NCI-H1105 (cell line): Measurements from ENCODE around the gene PHKG2.

ENCODE experiments used
- DNase-seq: peaks from one replicate; lab custom pipeline; 2025; lab: John Stamatoyannopoulos, UW

Gene PHKG2

DNA sequence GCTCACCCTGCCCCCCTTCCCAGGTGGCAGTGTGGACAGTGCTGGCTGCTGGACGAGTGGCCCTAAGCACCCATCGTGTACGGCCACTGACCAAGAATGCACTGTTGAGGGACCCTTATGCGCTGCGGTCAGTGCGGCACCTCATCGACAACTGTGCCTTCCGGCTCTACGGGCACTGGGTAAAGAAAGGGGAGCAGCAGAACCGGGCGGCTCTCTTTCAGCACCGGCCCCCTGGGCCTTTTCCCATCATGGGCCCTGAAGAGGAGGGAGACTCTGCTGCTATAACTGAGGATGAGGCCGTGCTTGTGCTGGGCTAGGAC, 8.5 kb downstream of the PHKG2 start:
- DNase-seq, result no peak

DNA sequence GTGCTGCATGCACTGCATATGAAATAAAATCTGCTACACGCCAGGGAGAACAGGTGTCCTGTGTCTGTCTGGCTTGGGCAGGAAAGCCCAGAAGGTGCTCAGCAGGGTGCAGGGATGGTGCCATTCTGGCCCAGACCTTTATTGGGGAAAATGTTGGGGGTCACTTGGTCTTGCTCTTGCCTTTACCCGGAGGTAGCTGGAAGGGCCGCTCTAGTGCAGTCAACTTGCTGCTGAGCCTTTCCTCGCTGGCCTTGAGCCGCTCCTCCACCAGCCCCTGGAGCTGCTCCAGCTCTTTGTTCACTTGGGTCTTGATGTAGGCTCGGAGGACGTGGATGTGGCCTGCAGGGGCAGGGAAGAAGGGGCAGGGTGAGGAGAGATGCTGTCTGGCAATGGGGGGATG, 9.1 kb downstream of the PHKG2 start:
- DNase-seq, result no peak

GRCh38 chr16:30758988-30759491, 10.8 kb downstream of the PHKG2 start:
- no peak for DNase-seq

DNA sequence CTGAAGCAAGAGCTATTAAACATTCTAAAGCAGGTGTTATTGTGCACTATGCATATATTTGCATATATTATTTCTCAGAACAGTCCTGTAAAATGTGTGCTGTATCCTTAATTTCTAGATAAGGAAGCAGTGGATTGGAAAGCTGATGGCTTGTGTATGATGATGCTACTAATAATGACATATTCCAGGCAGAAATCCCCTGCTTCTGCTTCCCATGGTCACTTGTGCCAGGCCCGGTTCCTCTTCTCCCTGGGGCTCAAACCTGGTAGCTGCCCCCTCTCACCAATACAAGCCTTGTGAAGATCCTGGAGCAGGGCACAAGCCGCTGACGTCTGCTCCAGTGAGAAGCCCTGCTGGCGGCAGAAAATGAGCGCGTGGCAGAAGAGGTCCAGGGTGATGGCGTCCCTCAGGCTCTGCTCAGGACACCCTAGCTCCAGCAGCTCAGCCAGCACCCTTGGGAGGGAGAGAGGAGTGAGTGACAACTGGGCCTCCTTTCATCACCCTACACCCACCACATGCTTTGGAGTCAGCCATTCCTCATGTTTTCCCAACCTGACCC, 11.9 kb downstream of the PHKG2 start:
- DNase-seq, result no peak

DNA sequence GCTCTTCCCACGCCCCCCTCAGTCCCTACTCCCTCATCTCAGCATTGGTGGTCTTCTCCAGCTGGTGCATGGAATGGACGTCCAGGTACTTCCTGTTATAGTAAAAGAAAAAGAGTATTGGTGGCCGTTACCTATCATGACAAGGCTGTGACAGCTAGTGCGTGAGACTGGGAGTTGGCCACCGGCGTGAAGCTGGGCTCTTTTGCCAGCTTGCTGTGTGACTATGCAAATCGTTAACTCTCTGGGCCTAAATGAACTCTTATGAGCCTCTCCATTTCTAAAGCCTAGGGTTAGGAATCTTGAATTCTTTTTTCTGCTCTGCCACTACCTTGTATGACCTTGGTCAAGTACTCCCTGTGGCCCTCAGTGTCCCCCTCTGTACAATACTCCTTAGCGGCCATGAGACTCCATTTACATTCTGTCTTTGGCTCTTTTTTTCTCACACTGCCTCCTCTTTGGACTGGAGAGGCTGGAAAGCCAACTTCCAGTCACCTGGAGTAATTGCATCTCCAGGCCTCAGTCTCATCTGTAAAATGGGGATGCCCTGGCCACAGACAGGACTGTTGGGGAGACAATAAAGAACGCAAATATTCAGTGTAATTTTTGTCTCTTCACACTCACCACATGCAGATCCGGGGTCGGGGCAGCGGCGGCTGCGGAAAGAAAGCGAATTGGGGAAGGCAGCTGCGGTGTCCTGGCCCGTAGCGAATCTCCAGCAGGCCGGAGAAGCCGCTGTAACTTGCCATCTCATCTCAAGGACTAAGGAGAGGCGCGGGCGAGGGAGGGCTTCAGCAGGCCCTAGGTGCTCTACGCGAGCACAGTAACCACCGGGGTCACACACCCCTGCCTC, 12.6 kb downstream of the PHKG2 start:
- DNase-seq, result no peak

GRCh38 chr16:30761427-30761927, 13.3 kb downstream of the PHKG2 start:
- DNase-seq, result peak; percentile 15

GRCh38 chr16:30761928-30762902, 14.0 kb downstream of the PHKG2 start, which contains the start of the genes CFAP119 and RNF40:
TSS of gene CFAP119 (minus strand) at chr16:30762062. CDS start at chr16:30761748, 314 bp downstream.
TSS of gene RNF40 (plus strand) at chr16:30762322. CDS start at chr16:30762546, 224 bp downstream.
- peak; percentile 97 for DNase-seq

- DNase-seq, result no peak
Observed at GRCh38 chr16:30762991-30763725, 14.9 kb downstream of the PHKG2 start.

- no peak for DNase-seq
Observed at GRCh38 chr16:30764086-30764485, 15.9 kb downstream of the PHKG2 start.

DNA sequence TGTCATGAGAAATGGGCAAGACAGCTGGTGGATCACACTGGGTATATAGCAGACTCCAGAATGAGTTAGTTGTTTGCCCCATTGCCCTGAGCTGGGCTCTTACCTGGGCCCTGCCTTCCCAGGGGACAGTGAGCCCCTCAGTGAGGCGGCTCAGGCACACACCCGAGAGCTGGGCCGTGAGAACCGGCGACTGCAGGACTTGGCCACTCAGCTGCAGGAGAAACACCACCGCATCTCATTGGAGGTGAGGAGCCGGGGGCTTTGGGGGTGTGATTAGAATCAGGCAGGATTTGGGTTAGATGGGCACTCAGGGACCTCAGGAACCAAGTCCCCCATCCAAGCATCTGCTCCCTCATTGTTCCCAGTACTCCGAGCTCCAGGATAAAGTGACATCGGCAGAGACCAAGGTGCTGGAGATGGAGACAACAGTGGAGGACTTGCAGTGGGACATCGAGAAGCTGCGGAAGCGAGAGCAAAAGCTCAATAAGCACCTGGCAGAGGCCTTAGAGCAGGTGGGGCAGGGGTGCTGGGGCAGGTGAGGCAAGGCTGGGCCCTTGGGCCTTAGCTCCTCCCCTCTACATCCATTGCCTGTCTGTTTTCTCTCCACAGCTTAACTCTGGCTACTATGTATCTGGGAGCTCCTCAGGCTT, 16.7 kb downstream of the PHKG2 start:
- no peak for DNase-seq

DNA sequence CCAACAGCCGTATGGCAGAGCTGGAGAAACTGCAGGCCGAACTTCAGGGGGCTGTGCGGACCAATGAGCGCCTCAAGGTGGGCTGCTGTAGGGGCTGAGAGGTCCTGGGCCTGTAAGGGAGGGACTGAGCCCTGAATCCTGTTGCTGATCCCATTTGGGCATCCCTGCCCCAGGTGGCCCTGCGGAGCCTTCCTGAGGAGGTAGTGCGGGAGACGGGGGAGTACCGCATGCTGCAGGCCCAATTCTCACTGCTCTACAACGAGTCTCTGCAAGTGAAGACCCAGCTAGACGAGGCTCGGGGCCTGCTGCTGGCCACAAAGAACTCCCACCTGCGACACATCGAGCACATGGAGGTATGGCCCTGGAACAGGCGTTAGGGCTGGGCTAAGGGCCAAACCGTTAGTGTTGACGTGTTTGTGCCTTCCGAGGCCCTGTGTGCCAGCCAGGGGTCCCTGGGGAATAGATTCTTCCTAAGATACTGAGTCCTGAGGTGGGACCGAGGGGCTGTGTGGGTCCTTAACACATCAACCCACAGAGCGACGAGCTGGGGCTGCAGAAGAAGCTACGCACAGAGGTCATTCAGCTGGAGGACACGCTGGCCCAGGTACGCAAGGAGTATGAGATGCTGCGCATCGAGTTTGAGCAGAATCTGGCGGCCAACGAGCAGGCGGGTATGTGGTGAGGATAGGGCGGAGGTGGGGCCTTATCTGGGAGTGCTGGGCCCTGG, 18.1 kb downstream of the PHKG2 start:
- DNase-seq, result no peak

GRCh38 chr16:30766933-30767284, 18.7 kb downstream of the PHKG2 start:
- no peak for DNase-seq

- no peak for DNase-seq
Observed at GRCh38 chr16:30767767-30768465, 19.7 kb downstream of the PHKG2 start.

- DNase-seq, result no peak
Observed at GRCh38 chr16:30768583-30769181, 20.5 kb downstream of the PHKG2 start.

DNA sequence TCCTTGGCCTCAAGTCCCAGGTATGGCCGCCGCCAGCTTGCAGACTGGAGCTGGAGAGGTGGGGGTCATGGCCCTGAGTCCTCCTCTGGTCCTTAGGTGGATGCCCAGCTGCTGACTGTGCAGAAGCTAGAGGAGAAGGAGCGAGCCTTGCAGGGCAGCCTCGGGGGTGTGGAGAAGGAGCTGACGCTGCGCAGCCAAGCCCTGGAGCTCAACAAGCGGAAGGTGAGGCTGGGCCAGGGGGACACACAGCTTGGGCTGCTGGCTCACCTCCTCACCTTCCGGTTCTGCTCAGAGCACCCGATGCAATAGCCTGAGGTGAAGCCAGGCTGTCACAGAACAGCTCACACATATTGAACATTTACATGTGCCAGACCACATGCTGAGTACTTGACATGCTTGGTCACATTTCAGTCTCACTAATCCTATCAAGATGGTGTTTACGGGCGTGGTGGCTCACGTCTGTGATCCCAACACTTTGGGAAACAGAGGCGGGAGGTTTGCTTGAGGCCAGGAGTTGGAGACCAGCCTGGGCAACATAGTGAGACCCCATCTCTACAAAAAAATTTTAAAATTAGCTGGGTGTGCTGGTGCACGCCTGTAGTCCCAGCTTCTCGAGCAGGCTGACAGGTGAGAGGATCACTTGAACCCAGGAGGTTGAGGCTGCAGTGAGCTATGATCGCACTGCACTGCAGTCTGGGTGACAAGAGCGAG, 21.3 kb downstream of the PHKG2 start:
- DNase-seq, result no peak

GRCh38 chr16:30771726-30772125, 23.5 kb downstream of the PHKG2 start:
- no peak for DNase-seq

- no peak for DNase-seq
Observed at GRCh38 chr16:30773826-30774225, 25.6 kb downstream of the PHKG2 start.

DNA sequence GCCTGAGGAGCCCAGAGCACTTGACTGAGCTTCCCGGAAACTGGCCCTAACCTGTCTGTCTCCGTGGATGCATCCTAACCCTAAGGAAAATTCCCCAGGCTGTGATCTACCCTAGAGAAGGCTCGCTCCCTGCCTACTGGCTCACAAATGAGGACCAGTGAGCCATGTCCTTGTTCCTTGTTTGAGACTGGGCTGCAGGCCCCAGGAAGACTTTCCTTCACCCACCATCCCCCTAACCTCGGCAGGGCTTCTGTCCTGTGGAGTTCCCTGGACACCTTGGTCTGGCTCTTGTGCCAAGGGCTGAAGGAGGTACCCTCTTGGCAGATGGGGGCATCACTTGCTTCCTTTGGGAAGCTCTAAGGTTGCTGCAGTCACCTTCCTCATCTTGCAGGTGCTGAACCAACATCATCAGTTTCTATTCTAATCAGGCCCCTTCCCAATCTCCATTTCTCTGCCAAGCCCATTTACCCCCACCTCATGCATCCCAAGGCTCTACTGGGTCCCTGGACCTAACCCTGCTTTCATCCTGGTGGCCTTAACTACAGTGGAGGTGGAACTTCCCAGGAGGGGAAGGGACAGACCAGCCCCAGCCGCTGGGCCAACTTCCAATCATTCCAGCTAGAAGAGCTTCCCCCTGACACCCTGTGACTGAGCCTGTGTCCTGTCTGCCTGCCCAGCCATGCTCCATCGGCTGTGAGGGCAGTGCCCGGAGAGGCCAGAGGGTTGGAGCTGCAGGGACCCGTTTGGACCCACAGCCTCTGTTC, 26.3 kb downstream of the PHKG2 start:
- DNase-seq, result no peak
